Cardiac fibroblast (primary cell): ENCODE measurements around the gene PDSS1.

Source experiments
- DNase-seq, 2 donors: peaks; one replicate each; pipeline versions ENCODE4 v3.0.0 to v3.0.0-alpha.2; 2010; ENCODE audit warnings: low read depth in 2 of 2
- H3K4me3 ChIP-seq, 2 donors: replicated peaks in 1 of 2; 1 replicate in 1 of 2; 2 replicates in 1 of 2; pipeline ENCODE4 v1.5.1; 2011; ENCODE audit warnings: low read depth in 2 of 2, low read length in 2 of 2, mild to moderate bottlenecking in 2 of 2, moderate library complexity in 1 of 2
- TF ChIP-seq, protein P1 (sequence below): IDR thresholded peaks from one replicate; pipeline ENCODE4 v1.5.1; 2011; ENCODE audit warnings: low read depth, mild to moderate bottlenecking, low read length, inconsistent platforms

PDSS1 gene

DNA sequence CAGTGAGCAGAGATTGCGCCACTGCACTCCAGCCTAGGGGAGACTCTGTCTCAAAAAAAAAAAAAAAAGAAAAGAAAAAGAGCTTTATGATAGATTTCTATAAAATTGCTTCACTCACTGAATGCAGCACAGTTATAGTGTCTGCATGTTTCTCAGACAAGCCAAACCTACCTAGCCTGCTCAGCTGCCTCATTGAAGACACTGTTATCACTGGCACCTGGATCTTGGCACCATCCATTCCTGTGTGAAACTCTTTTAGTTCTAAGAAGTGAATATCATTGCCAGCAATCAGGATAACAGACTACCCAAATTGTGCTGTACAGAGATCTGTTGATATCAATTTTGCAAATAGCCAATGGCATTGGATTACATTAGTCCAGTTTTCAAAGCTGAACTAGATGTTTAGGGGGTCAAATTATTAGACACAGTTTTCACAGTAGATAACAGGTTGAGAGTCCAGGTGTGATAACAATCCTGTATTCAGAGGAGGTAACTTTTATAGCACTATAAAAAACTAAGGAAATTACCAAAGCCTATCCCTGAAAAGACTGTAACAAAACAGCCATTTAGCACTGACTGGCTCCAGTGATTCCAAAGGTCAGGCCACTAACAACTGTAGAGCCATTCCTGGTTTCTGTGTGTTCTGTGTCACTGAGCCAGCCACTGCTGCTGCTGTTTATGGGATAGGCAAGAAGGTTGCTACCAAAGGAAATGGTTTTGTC, 17.1 kb downstream of the PDSS1 start:
- TF ChIP-seq, protein P1, sequence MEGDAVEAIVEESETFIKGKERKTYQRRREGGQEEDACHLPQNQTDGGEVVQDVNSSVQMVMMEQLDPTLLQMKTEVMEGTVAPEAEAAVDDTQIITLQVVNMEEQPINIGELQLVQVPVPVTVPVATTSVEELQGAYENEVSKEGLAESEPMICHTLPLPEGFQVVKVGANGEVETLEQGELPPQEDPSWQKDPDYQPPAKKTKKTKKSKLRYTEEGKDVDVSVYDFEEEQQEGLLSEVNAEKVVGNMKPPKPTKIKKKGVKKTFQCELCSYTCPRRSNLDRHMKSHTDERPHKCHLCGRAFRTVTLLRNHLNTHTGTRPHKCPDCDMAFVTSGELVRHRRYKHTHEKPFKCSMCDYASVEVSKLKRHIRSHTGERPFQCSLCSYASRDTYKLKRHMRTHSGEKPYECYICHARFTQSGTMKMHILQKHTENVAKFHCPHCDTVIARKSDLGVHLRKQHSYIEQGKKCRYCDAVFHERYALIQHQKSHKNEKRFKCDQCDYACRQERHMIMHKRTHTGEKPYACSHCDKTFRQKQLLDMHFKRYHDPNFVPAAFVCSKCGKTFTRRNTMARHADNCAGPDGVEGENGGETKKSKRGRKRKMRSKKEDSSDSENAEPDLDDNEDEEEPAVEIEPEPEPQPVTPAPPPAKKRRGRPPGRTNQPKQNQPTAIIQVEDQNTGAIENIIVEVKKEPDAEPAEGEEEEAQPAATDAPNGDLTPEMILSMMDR = no peak

DNA sequence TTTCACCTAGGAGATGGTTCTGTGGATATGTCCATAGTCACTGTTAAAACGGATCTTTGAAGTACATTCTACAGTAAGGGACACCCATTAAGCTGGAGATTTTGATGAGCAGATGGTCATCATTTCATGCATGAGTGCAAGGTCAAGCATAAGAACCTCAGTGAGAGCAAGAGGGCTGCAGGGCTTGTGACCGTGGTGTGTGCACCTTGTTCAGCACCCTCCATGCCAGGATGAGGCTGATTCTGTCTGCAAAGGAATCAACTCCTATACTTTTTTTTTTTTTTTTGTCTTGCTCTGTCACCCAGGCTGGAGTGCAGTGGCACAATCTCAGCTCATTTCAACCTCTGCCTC, 17.6 kb downstream of the PDSS1 start:
- no peak overlapping the region for H3K4me3 ChIP-seq
- TF ChIP-seq, protein P1 = no peak
- no peak for DNase-seq

More for the DNA sequence above, 17.1 kb downstream of the PDSS1 start:
- H3K4me3 ChIP-seq = no peak overlapping the region
- DNase-seq = no peak

DNA sequence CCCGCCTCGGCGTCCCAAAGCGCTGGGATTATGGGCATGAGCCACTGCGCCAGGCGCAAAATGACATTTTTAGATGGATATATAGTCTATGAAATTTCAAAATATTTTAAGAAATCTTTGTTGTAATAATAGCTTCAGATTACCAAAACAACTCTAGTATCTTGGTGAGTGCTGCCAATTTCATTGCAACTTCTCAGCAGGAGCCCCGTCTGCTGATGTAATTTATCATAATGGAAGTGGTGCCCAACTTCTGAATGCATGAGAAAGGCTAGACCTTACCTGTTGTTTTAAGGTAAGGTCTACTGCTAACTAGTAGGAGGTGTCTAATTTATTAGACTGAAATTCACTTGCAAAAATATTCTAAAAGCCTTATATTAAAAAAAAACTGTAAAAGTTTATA, 20.0 kb downstream of the PDSS1 start:
- TF ChIP-seq, protein P1 = no peak
- DNase-seq = no peak
- no peak overlapping the region for H3K4me3 ChIP-seq

DNA sequence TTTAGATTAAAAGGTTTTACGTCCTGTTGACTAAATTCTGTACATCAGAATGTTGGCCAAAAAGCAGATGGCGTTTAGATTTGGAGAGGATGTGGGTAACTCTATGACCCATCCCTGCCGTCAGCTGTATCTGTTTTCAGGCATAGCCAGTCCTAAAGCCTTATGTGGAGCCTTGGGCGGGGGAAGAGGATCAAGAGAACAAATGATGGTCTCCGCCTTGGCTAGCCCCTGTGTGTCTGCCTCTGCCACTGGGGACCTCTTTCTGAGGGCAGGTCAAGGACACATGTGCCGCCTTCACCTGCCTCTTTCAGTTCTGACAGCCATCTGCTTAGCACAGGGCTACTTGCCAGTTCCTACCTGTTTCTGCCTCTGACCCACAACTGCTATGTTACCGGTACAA, 24.1 kb downstream of the PDSS1 start:
- DNase-seq = no peak
- H3K4me3 ChIP-seq = no peak overlapping the region
- TF ChIP-seq, protein P1 = no peak

DNA sequence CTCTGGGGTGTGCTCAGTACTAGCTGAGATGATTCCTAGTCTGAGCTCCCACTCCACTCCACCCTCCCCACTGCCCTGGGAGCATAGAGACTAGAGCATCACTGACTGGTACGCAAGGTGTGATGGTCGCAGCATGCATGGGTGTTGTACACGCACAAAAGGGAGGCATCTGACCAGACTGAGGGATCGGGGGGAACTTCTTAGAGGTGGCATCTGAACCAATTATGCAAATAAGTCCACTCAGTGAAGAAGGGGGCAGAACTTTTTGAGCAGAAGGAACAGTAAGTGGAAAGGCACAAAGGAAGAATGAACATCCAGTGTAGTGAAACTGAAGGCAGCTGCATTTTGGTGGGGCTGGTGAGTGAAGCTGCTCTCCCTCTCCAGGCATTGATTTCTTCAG, 25.5 kb downstream of the PDSS1 start:
- DNase-seq = no peak
- no peak overlapping the region for H3K4me3 ChIP-seq
- TF ChIP-seq, protein P1 = no peak

DNA sequence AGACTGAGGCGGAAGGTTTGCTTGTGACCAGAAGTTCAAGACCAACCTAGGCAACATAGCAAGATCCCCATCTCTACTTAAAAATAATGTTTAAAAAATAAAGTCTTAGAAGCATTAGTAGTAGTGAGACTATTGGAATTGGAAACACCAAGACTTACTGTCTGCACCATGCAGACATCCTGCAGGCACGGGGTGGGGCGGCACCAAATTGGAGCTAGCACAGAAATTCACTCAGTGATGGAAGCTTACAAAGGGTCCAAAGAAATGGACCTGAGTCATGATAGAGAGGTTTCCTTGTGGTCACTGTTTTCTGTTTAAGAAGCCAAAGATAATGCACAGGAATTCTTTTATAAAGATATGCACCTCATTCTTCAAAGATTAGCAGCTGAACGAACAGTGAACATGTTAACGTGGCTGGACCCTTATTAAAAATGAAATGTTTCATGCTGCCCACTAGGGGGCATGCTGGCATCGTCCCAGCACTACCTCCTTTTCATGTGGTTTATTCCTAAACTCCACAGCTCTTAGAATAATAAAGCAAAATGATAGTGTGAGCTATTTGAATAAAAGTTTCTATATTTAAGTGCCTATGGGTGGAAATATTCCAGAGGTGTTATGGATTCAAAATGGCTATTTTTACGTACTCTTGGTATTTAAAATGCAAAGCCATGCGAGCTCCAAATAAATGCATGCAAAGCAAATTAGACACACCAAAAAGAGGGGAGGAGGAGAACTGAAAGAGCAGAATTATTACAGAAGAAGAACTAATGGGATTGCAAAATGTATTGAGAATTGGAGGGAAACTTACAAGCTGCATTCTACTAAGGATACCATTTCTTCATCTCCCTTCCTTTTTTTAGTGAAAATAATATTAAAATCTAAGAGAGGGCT, 28.6 kb downstream of the PDSS1 start:
- no peak overlapping the region for H3K4me3 ChIP-seq
- TF ChIP-seq, protein P1 = peak; percentile 63
- DNase-seq = peak; percentile 76 to 80
